Superior temporal gyrus (tissue), 1 donor: ENCODE data around the gene CNIH1.

Source experiments
- DNase-seq: peaks from one replicate; pipeline ENCODE4 v3.0.0-alpha.2; 2016; ENCODE audit errors: extremely low spot score

CNIH1 gene

DNA sequence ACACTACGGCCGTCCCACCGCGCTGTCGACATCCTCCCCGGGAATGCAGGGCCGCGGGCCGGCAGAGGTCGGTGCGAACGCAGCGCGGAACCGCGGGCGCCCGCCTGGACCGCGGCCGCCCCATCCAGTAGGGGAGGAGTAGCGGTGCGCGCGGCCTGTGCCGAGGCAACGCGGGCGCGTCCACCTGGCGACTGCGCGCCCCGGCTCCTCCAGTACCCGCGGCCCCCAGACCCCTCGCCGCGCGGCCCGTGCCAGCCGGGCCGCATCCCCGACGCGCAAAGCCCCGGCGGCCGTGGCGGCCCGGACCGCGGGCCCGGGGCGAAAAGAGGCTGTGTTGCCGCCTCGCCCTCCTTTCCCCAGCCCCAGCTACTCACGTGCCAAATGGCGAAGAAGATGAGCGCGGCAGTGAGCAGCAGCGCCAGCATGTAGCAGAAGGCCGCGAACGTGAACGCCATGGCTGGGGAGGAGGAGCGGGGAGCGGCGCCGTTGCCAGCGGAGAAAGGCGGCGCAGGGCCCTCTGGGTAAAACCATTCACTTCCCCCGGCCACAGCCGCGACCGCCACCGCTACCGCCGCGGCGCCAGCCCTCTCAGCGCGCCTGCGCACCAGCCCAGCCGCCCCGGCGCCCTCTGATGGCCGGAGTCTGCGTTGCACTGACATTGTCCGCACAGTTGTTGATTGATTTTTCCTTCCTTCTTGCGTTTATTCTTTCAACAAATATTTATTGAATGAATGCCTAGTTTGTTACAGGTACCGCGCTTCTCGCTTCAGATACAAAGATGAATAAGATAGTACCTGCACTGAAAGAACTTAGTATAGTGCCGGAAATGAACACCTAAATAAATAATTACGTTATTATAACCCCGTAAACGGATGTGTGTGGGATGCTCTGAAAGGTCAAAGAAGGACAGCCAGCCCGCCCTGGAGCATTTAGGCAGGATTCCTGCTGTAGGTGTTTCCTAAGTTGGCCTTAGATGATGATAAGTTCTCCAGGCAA, at the start of gene CNIH1:
CNIH1 (minus strand) TSS at position 502 of the 996 bp plus-strand sequence; CDS start at position 455, 47 bp downstream.
- peak; percentile 94 for DNase-seq

DNA sequence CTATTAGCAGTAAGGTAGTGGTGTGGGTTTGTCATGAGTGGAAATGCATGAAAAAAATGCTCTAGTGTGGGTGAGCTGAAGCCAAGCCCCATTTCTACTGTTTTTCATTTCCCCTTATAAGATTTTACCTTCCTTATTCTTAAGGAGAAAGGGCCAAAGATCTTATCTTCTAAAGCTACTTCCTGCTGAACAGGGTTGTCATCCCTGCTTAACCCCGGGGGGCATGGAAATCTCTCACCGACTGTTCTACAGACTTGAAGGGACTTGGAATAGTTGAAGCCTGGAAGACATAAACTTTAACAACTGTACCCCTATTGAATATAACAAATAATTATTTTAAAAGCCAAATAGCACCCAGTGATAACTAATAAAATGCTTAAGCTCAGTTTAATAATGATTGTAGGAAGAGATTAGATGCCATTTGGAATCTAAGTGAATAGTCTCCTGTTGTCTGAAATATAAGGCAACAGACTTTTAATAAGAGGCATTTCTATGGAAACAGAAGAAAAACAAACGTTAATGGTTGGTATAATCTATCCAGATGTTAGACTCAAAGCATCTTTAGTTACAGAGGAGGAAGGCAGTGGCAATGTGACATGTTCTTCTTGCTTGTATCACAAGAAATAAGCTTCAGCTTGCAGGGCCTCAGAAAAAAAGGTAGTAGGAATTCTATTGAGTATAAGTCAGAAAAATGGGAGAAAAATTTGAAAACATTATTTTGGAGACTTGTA, 49.4 kb upstream of the CNIH1 start:
- DNase-seq, result no peak

DNA sequence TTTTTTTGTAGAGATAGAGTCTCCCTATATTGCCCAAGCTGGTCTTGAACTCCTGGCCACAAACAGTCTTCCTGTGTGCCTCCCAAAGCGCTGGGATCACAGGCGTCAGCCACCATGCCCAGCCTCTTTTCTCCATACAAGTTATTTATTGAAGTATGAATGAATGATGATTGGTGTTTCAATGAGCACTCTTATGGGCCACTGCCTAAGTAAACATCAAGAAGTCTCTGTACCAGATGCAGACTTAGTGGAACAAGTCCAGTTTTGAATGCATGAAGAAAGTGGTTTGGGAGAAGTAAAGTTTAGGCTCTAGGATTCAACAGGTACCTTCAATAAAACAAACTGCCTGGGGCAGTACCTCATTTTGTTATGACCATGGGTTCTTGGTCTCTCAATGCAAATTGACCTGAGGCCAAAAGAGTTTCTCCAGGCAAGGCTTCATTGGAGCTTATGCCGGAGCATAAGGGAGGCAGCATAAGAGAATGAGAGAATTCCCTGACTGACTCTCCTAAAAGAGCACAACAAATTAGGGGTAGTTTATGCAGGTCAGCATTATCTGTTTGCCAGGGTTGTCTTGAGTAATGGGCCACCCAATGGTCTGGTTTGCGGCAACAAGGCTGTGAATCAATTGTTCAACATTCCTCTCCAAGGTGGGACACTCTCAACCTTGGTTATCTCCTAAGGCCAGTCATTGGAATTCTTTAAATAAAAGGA, 48.7 kb upstream of the CNIH1 start:
- no peak for DNase-seq

DNA sequence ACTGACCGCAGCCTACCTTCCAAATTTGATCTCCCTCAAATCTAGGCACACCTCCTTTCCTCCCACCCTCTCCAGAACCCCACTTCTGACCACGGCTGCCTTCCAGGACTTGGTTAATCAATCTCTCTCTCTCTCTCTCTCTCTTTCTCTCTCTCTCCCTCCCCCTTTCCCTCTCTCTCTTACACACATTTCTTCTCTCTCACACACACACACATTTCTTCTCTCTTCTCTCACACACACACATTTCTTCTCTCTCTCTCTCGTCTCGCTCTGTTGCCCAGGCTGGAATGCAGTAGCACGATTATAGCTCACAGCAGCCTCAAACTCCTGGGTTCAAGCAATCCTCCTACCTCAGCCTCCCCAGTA, 48.1 kb upstream of the CNIH1 start:
- no peak for DNase-seq

DNA sequence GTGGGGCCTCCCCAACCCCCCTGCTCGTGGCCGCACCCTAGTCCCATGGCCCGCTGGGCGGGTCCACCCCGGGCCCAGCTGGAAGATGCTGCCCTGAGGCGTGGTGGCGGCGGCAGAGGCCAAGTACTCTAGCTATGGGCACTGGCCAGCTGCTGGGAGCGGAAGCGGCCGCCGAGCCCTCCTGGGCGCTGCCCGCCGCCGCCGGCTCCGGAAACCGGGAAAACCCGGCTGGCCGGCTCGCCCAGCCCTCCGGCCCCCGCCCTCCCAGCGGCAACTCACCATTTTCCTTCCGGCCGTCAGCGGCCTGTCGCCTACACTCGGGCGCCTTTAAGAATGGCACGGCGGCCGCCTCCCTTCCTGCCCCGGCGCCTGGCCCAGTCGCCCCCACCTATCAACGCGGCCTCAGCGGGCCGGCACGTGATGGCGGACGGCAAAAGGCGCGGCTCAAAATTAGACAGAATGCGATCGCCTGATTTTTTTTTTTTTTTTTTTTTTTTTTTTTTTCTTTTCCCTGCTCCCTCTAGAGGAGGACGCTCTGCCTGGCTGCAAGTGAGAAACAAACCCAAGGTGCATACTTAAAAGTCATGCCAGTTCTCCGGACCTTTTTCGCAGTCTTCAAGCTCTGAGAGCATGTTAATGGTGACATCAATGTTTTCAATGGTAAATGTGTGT, 47.6 kb upstream of the CNIH1 start, which contains the start of gene GMFB:
GMFB (minus strand) TSS at position 335 of the 672 bp plus-strand sequence; CDS start at position 282, 53 bp downstream.
- DNase-seq, result peak; percentile 91

DNA sequence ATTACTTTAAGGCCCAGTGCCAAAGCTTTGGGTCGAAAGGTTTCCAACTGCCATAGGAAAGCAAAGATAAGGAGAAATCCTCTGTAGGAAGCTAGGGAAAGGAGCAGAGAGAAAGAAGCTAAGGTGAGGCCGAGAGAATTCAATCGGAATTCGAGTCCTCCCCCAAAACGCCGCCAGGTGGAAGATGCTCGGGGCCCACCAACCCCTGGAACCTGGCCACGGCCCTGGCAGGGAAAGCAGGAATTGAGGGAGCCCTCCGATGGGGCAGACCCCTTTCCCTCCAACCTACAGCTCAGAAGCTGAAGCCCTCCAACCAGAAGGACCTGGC, 47.1 kb upstream of the CNIH1 start:
- DNase-seq, result no peak

DNA sequence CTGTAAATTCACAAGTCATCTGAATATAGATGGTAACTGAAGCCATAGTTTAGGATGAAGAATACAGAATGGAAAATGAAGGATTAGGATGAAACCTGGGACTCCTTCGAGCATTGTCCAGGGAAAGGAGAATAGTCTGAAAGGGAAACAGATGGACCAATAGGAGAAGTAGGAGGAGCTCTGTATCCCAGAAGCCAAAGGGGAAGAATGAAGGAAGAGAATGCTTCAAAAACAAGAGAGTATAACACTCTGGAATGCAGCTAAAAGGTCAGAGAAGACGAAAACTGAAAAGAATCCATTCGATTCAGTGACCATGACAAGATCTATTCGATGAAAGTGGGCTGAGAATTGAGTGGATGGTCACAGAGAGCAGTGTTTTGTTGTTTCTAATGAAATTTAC, 46.6 kb upstream of the CNIH1 start:
- DNase-seq, result peak; percentile 35

DNA sequence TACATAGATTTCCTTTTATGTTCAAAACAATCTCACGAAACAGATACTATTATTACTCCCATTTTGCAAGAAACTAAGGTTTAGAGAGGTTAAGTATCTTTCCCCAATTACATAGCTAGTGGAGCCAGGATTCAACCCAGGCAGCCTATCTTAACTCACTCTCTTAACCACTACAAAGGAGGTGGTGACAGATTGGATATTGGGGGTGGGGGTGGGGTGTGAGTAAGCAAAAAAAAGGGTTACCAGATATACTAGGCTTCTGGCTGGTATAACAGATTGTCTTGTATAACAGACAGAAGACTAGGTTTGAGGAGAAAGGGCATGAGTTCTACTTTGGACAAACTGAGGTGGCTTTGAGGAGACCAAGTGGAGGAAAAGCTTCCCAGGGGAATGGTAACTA, 45.5 kb upstream of the CNIH1 start:
- DNase-seq, result no peak

DNA sequence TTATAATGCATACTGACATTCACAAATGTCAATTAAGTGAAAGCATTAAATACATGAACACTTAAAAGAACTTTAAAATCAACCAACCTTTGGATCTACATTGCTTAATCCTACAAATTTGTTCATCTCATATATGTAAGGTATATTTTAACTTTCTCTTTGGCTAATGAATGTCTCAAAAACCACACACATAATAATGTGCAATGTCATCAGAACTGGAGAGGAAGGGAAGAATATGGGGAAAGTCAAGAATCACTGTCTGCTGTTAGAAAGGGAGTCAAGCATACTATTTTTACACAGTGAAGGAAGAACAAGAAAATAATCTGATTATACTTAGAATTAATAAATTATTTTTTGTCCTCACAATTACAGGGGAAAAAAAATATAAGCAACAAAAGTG, 42.7 kb upstream of the CNIH1 start:
- DNase-seq, result no peak

DNA sequence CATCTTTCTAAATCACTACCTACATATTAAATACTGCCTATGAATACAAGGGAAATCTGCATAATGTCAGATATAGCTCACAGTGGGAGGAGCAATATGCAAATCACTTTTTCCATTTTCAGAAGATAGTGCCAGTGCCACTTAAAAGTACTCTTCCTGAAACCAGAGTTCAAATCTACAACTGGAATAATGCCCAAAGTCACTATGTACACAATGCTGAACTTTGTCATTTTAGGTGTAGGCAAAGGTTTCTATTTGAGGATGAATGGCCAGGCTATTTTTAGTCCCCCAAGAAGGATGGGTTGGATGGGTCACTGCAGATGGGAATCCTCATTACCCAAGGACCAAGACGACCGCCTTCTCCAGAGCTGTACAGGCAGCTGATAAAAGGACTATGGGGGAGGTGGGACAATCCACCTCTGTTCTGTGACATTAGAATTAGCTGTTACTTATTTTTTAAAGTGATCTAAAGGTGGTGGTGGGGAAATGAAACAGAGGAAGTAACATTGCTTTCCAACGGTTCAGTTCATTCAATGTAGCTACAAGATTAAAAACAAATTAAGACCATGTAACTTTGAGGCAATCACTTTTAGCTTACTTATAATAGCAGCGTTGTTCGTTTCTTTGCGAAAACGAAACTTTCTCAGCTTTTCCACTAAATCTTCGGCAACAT, 42.0 kb upstream of the CNIH1 start:
- no peak for DNase-seq

DNA sequence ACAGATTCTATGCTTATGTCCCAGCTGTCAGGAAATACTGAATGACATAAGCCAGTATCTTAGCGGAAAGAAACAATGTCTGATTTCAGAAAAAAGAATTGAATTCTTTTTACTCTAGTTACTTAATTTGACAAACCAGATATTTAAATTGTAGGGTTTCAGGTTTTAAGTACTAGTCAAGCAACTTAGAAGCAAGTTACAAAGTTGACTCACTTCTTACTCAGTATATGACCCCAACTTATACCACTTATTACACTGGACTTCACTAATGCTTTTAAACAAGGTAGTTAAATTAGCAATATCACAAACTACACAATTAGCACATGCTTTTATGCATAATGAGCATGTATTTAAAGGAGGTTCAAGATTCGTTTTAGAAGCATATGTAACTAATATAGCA, 40.5 kb upstream of the CNIH1 start:
- DNase-seq, result no peak

DNA sequence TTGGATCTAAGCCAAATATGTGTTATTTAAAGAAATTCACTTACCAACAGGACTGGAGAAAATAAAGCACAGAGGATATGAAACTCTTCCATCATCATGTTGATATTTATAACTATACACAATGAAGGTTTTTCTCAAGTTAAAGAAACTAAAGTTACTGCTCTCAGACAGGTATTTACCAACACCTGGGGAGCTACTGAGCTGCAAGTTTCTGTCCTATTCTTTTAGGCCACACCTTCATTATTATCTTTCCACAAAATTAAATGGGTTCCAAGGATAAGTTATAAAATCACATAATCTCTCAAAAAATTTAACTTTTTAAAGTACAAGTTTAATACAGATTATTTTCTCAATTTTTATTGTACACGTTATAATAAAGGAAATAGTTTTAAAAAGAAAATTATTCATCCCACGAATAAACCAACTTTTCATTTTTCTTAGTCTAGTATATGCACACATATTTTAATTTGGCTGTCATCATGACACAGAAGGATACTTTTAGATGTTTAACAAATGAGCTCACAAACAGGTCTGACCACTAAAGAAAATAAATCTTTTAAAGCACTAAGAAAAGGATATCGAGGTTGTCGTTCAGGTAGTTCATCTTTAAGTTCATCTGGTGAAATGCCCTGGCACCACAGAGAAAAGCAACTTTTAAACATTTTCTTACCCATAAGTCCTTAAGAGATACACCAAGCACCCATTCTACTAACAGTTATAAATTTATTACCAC, 39.8 kb upstream of the CNIH1 start:
- DNase-seq, result no peak

DNA sequence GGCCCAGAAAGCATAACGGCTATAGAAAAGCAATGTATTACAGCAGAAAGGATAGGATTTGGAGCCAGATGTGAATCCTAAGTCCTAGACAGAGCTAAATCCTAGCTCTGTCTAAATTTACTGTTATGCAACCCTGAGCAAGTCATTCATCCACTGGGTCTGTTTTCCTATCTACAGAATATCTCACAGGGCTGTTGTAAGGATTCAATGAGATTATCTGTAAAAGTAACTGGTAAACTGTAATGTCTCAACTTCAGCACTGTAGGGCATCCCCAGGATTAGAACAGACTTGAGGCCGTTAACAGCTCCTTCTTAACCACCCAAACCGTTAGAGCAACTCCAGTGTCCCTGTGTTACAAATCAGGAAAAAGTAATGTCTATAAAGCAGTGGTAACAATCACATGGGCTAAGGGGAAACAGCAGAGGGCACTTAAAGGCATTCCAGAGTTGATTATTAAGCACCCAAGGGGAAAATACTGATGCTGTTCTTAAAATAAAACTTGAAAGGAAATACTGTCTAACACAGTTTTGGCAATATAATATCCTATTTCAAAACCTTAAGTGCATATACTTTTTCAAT, 37.6 kb upstream of the CNIH1 start:
- DNase-seq, result no peak

DNA sequence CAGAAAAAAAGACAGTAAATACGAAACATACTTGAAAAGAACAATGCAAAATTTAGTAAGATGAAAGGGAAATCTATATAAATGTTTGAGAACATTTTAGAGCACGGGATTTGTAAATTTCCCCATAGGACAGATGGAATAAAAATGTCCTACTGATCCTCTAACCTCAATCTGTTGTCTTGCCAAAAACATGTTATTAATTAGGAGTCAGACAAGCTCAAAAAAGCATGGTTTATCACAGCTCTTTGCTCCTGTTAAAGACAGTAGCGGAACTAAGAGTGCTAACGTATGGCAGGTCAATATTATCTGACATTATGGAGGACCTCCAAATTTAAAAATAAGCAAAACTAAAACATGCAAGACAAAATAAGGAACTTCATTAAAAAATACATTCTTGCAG, 34.7 kb upstream of the CNIH1 start:
- DNase-seq, result no peak

DNA sequence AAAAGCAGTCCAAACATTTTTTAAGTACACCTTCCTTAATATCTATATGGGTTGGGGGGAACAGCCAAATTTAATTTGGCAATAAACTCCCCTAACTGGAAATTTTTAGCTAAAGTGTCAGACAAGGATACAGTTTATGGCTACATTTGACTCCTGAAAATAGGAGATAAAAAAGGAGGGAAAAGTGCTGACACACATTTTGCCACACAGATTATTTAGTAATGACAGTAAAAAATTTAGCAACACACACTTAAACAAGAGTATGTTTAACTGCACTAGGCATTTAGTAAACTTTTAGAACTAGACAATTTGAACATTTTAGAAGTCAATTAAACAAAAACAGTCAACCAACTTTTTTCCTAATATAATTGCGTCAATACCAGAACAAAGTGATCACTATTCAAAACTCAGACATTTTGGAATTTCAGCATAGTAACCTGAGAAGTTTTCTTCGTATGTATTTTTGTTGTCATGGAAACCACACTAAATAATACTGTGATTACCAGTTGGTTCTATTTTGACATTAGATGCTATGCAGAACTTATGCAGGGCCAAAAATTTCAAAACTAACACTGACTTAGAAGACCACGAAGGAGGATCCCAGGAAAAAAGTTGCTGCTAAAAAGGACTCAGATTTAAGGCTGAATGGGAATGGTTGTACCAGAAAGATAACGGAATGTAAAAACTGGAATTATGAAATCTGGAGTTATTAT, 34.2 kb upstream of the CNIH1 start:
- no peak for DNase-seq

DNA sequence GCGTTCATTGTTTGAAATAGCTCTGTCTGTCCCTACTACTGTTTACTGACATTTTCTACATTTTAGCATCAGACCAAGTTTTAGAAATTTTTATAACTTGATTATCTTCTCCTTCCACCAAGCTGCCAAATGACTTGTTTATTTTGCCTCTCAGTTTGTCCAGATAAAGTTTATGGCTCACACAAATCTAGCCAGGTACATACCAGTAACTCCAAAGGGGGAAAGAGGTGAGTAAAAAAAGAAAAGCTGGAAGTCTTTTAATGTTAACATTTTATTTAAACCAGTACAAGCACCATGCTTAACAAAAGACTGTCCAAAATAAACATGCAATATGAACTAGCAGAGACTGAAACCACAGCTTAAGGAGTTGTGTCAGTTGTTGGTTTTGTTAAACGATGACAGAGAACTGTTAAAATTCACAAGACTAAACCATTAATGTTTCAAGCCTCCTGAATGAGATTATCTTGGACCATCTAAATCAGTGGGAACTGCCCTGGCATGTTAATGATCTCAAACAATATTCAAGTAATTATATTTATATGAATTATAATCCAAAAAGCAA, 33.1 kb upstream of the CNIH1 start:
- DNase-seq, result no peak

DNA sequence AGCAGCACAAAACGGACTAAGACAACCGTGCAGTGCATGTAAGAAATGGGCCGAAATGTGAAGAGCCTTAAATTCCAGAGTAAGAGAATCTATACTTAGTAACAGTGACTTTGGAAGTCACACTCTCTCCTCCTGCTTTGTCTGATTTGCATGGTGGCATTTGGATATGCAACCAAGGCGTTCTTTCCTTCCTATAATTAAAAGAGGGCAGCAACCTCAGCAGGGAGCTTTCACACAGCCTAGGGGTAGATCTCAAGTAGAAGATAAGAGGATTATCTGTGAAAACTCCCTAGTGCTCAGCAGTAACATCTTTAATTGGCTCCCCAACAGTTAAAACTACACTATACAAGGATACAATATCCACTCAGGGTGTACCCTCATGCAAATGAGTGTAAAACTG, 31.1 kb upstream of the CNIH1 start:
- DNase-seq, result no peak

DNA sequence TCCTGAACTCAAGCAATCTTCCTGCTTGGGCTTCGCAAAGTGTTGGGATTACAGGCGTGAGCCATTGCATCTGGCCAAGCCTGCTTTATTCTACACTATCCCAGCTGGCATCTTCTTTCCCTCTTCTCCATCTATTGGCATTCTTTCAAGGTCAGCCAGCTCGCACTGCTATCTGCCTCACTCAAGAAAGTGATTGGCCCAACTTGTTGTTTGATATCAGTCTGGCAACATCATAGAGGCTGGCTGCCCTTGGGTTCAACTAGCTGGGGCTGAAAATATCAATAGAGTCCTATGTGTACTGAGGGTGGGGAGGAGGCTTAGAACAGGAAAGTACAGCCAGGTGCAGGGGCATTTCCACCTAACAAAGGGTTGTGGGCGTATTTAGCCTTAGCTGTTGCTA, 30.5 kb upstream of the CNIH1 start:
- no peak for DNase-seq

DNA sequence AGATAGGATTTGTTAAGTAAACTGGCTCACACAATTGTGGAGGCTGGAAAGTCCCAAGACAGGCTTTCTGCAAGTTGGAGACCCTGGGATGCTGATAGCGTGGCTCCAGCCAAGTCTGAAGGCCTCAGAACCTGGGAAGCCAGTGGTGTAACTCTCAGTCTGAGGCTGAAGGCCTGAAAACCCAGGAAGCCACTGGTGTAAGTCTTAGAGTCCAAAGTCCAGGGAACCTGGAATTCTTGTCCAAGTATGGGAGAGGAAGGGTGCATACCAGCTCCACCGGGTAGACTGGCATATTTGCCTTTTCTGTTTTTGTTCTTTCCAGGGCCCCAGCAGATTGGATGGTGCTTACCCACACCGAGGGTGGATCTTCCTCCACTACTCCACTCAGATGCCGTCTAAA, 29.5 kb upstream of the CNIH1 start:
- no peak for DNase-seq
